GM12878 (cell line): ENCODE results near the gene RAD23B. TPM values are rescaled to one million over a fixed set of nuclear protein-coding genes. Genes with fewer than 3 reads are reported as not detected.

Experiments
- ATAC-seq: fragments of 200-7000 bp; cut with Tn5 transposase; 3 replicates; pipeline ENCODE4 v1.9.1; 2020; ENCODE audit warnings: mild to moderate bottlenecking, moderate library complexity
- BruUV-seq: library from RNA; stranded (reverse); fragments of 400-500 nt; replicated peaks from 2 replicates; lab custom pipeline; 2021; lab: Mats Ljungman, UMichigan
- CTCF ChIA-PET: fragments of 300-600 bp; sonication (Branson Sonifier 250); formaldehyde crosslinking; extraction: SDS; loops from one replicate; lab custom pipeline; 2021; ENCODE audit warnings: inconsistent platforms; lab: Yijun Ruan, JAX
- POLR2A ChIA-PET: fragments of 350-600 bp; formaldehyde crosslinking; extraction: SDS; loops from one replicate; lab custom pipeline; 2021; ENCODE audit warnings: inconsistent platforms; lab: Charles Lee
- RAD21 ChIA-PET: fragments of 300-600 bp; sonication (Branson Sonifier 250); formaldehyde crosslinking; loops from one replicate; lab custom pipeline; 2023; ENCODE audit warnings: antibody characterized with exemption; ENCODE audit not compliant: unreplicated experiment; lab: Charles Lee
- SMC1A ChIA-PET: fragments of 300-600 bp; sonication (Branson Sonifier 250); formaldehyde crosslinking; loops from one replicate; lab custom pipeline; 2023; ENCODE audit not compliant: unreplicated experiment, uncharacterized antibody; lab: Charles Lee
- DNase-seq: peaks from one replicate; pipeline ENCODE4 v3.0.0-alpha.2; 2011; ENCODE audit warnings: low read depth, low spot score
- FAIRE-seq: peaks from 3 replicates; lab custom pipeline; 2011; peaks lifted over from hg19 to GRCh38; lab: Jason Lieb, UNC
- H2AFZ ChIP-seq: 2 replicates; pipeline ENCODE4 v1.6.0; 2011; ENCODE audit warnings: low read depth, low read length, control low read depth; ENCODE audit not compliant: control insufficient read depth
- H3K27ac ChIP-seq: 2 replicates; pipeline ENCODE4 v1.5.1; 2011; ENCODE audit warnings: control low read depth; ENCODE audit not compliant: control insufficient read depth, insufficient read depth
- H3K27me3 ChIP-seq, 2 experiments: replicated peaks in 1 of 2; 2 replicates each; pipeline versions ENCODE4 v1.6.0 to v1.6.1; 2011; ENCODE audit warnings: low read length in 1 of 2; ENCODE audit not compliant: control insufficient read depth in 2 of 2, insufficient read depth in 2 of 2
- H3K36me3 ChIP-seq, 2 experiments: 2 replicates each; pipeline ENCODE4 v1.5.1; 2011; ENCODE audit warnings: low read length in 1 of 2; ENCODE audit not compliant: control insufficient read depth in 2 of 2, insufficient read depth in 2 of 2
- H3K4me1 ChIP-seq: 2 replicates; pipeline ENCODE4 v1.6.1; 2011; ENCODE audit warnings: mild to moderate bottlenecking, low read length, moderate library complexity, mixed read lengths; ENCODE audit not compliant: control insufficient read depth, insufficient read depth
- H3K4me2 ChIP-seq: 2 replicates; pipeline ENCODE4 v1.6.0; 2011; ENCODE audit warnings: control low read depth; ENCODE audit not compliant: control insufficient read depth, insufficient read depth
- H3K4me3 ChIP-seq: fragments of 200-600 bp; sonication (generic); 2 replicates; pipeline ENCODE4 v1.5.1; 2016
- H3K79me2 ChIP-seq: 2 replicates; pipeline ENCODE4 v1.6.0; 2011; ENCODE audit warnings: low read length; ENCODE audit not compliant: control insufficient read depth, insufficient read depth
- H3K9ac ChIP-seq: 2 replicates; pipeline ENCODE4 v1.8.0; 2011; ENCODE audit warnings: low read length, control low read depth, mixed read lengths; ENCODE audit not compliant: control insufficient read depth, insufficient read depth
- H3K9me3 ChIP-seq: replicated peaks from 3 replicates; pipeline ENCODE4 v1.5.1; 2011; ENCODE audit warnings: mild to moderate bottlenecking, low read length; ENCODE audit not compliant: control insufficient read depth, insufficient read depth
- H4K20me1 ChIP-seq: 2 replicates; pipeline ENCODE4 v1.6.0; 2011; ENCODE audit not compliant: control insufficient read depth, insufficient read depth
- CEBPB ChIP-seq, 2 experiments: fragments of 150-350 bp in 1 of 2; IDR thresholded peaks; 2 replicates each; pipeline ENCODE4 v1.6.1; 2012 to 2014; ENCODE audit warnings: low read depth in 2 of 2, low read length in 2 of 2, borderline replicate concordance in 1 of 2, inconsistent platforms in 1 of 2
- E2F8 ChIP-seq: fragments of 450-650 bp; IDR thresholded peaks from 2 replicates; pipeline ENCODE4 v1.6.1; 2018; ENCODE audit warnings: mild to moderate bottlenecking, low read depth, moderate library complexity; ENCODE audit not compliant: partially characterized antibody
- GABPA ChIP-seq: IDR thresholded peaks from 2 replicates; pipeline ENCODE4 v1.6.1; 2014; ENCODE audit warnings: antibody characterized with exemption, low read depth, mild to moderate bottlenecking, inconsistent platforms
- MEF2A ChIP-seq: IDR thresholded peaks from 2 replicates; pipeline ENCODE4 v1.6.1; 2011; ENCODE audit warnings: low read depth, mild to moderate bottlenecking, low read length, moderate library complexity; ENCODE audit not compliant: insufficient read depth
- PML ChIP-seq: IDR thresholded peaks from 2 replicates; pipeline ENCODE4 v1.6.1; 2012; ENCODE audit warnings: low read length, inconsistent platforms
- POU2F2 ChIP-seq: IDR thresholded peaks from 3 replicates; pipeline ENCODE4 v1.6.1; 2011; ENCODE audit warnings: low read depth, mild to moderate bottlenecking, low read length, borderline replicate concordance
- PRDM15 ChIP-seq: fragments of 450-650 bp; formaldehyde crosslinking; IDR thresholded peaks from 2 replicates; pipeline ENCODE4 v1.4.0; 2020; ENCODE audit warnings: mild to moderate bottlenecking, moderate library complexity
- RB1 ChIP-seq: fragments of 450-650 bp; formaldehyde crosslinking; IDR thresholded peaks from 2 replicates; pipeline ENCODE4 v1.6.1; 2017; ENCODE audit warnings: mild to moderate bottlenecking, borderline replicate concordance
- SIX5 ChIP-seq: IDR thresholded peaks from 2 replicates; pipeline ENCODE4 v1.6.1; 2011; ENCODE audit warnings: mild to moderate bottlenecking, low read depth, low read length, moderate library complexity; ENCODE audit not compliant: severe bottlenecking
- SRF ChIP-seq, 2 experiments: IDR thresholded peaks; 2 replicates each; pipeline ENCODE4 v1.6.1; 2011; ENCODE audit warnings: low read depth in 2 of 2, low read length in 2 of 2, mild to moderate bottlenecking in 1 of 2, moderate library complexity in 1 of 2
- ZBED1 ChIP-seq: IDR thresholded peaks from 2 replicates; pipeline ENCODE4 v1.6.1; 2016; ENCODE audit warnings: borderline replicate concordance
- WGBS: methylation state at CpG from one replicate; pipeline ENCODE4 v1.1.6; 2016; ENCODE audit warnings: low lambda C conversion rate; ENCODE audit not compliant: insufficient replicate concordance, insufficient coverage; ENCODE audit errors: missing lambda C conversion rate; 5-methylcytosine and 5-hydroxymethylcytosine counted together
- in situ Hi-C: fragments of 300-500 bp; cut with MboI; formaldehyde crosslinking; loops from 9 replicates; pipeline ENCODE4 v1.14.3; 2018; ENCODE audit warnings: mixed read lengths
- intact Hi-C: fragments of 100-400 bp; cut with micrococcal nuclease; formaldehyde crosslinking; loops from one replicate; pipeline ENCODE4 v1.14.2; 2022; ENCODE audit not compliant: unreplicated experiment
- polyA plus RNA-seq, 11 experiments: library from polyadenylated mRNA; depleted of rRNA in 4 of 11; unstranded in 6 of 11; stranded (reverse) in 5 of 11; fragments of >200 nt; fragmentation: Nextera tagmentation in 4 of 11; fragmentation: Illumina TruSeq in 1 of 11; extraction: Ambion mirVana in 4 of 11; extraction: Trizol in 1 of 11; gene quantifications; 1 replicate in 1 of 11; 2 replicates in 10 of 11; pipeline versions ENCODE4 v1.2.1 to v1.2.3, GENCODE V29; 2011 to 2016; ENCODE audit warnings: inconsistent platforms in 2 of 11, missing spikeins in 2 of 11, low read depth in 1 of 11
- total RNA-seq, 4 experiments: library from RNA; depleted of rRNA in 3 of 4; stranded (reverse); fragments of >200 nt in 3 of 4; fragmentation: Illumina TruSeq in 1 of 4; extraction: Trizol in 1 of 4; gene quantifications; 2 replicates each; pipeline versions ENCODE4 v1.2.1 to v1.2.3, GENCODE V29; 2013 to 2021
- TF ChIP-seq, protein P1 (sequence below): IDR thresholded peaks from 2 replicates; pipeline ENCODE4 v1.6.1; 2012; ENCODE audit warnings: improper control_type of control experiment, low read depth, low read length; ENCODE audit not compliant: insufficient replicate concordance

The RAD23B gene
- total and polyA plus RNA-seq, 10 of the 15 experiments (the other 5 are each of a cell fraction or from before 2014, with no cell fraction given): 10.3 to 256 (median 54.6) TPM

- in situ Hi-C loops (no loop called here), intact Hi-C loops (no loop called here)
- RAD21 ChIA-PET: interaction anchor here (0.9 to 1.9 kb wide), 3 partner anchors 10 to 67 kb away, joined by 4 to 5 read pairs (median 5); no protein-coding TSS in a partner anchor
- Histone ChIP-seq H3K4me2 (no peak overlapping the region), H3K27ac (no peak overlapping the region), H3K79me2 (peaks cover 26% of the 10 kb centered on the region), H3K27me3 (no peaks in the 10 kb centered on the region), H3K9ac (no peak overlapping the region), H3K9me3 (no peaks in the 10 kb centered on the region), H3K4me1 (no peaks in the 10 kb centered on the region), H2AFZ (no peak overlapping the region), H4K20me1 (no peaks in the 10 kb centered on the region; the same call in 1 of the 2 replicates), H3K36me3 (peaks cover 8 to 32% of the 10 kb centered on the region in 2 experiments), H3K4me3 (no peak overlapping the region)
- no TSS peak for BruUV-seq
- SMC1A ChIA-PET: interaction anchor here (0.9 to 1.5 kb wide), 3 partner anchors 11 to 21 kb away, joined by 3 to 4 read pairs (median 3); no protein-coding TSS in a partner anchor
- CTCF ChIA-PET: interaction anchor here (0.7 to 2.2 kb wide), 4 partner anchors 13 to 67 kb away, joined by 3 to 10 read pairs (median 4); no protein-coding TSS in a partner anchor
- FAIRE-seq (no peak), DNase-seq (no peak), ATAC-seq (no peak)
- POLR2A ChIA-PET: no interaction called here
- 97% methylated on average over 2 of the region's 2 CpGs for WGBS
- TF ChIP-seq E2F8 (no peak), RB1 (no peak), SRF (IDR thresholded peaks at IDR 0.05; ENCODE audit: low read depth in 2 of 2, low read length in 2 of 2) (no peak), SIX5 (no peak), PML (no peak), MEF2A (no peak), POU2F2 (no peak), PRDM15 (no peak), GABPA (no peak), ZBED1 (no peak), CEBPB (IDR thresholded peaks at IDR 0.05; ENCODE audit: borderline replicate concordance in 1 of 2, low read depth in 2 of 2, low read length in 2 of 2) (no peak)
- TF ChIP-seq, protein P1, sequence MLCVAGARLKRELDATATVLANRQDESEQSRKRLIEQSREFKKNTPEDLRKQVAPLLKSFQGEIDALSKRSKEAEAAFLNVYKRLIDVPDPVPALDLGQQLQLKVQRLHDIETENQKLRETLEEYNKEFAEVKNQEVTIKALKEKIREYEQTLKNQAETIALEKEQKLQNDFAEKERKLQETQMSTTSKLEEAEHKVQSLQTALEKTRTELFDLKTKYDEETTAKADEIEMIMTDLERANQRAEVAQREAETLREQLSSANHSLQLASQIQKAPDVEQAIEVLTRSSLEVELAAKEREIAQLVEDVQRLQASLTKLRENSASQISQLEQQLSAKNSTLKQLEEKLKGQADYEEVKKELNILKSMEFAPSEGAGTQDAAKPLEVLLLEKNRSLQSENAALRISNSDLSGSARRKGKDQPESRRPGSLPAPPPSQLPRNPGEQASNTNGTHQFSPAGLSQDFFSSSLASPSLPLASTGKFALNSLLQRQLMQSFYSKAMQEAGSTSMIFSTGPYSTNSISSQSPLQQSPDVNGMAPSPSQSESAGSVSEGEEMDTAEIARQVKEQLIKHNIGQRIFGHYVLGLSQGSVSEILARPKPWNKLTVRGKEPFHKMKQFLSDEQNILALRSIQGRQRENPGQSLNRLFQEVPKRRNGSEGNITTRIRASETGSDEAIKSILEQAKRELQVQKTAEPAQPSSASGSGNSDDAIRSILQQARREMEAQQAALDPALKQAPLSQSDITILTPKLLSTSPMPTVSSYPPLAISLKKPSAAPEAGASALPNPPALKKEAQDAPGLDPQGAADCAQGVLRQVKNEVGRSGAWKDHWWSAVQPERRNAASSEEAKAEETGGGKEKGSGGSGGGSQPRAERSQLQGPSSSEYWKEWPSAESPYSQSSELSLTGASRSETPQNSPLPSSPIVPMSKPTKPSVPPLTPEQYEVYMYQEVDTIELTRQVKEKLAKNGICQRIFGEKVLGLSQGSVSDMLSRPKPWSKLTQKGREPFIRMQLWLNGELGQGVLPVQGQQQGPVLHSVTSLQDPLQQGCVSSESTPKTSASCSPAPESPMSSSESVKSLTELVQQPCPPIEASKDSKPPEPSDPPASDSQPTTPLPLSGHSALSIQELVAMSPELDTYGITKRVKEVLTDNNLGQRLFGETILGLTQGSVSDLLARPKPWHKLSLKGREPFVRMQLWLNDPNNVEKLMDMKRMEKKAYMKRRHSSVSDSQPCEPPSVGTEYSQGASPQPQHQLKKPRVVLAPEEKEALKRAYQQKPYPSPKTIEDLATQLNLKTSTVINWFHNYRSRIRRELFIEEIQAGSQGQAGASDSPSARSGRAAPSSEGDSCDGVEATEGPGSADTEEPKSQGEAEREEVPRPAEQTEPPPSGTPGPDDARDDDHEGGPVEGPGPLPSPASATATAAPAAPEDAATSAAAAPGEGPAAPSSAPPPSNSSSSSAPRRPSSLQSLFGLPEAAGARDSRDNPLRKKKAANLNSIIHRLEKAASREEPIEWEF: no peak
Observed at GRCh38 chr9:107306308-107306707, 23.2 kb downstream of the RAD23B start.
